ENCODE data around the gene MZT2B. TPM values are rescaled to one million over a fixed set of nuclear protein-coding genes. Genes with fewer than 3 reads are reported as not detected.
"Not testable (repeated sequence)": the region's sequence is repeated elsewhere in the genome, so short reads cannot be mapped to it uniquely, and the experiment has no call there.

Gene MZT2B
- total and polyA plus RNA-seq, 2 experiments from 2014 or later, result 70.9 to 233 TPM

GRCh38 chr2:130143266-130144039, 38.6 kb upstream of the MZT2B start:
- H3K36me3 Mint-ChIP-seq (ENCODE audit: low read depth); H3K27ac ChIP-seq (ENCODE audit: low read depth); H3K4me1 ChIP-seq (ENCODE audit: insufficient read depth); H3K27ac Mint-ChIP-seq; H2AFZ ChIP-seq; H3K36me3 ChIP-seq (ENCODE audit: insufficient read depth); H3F3A ChIP-seq (replicated peaks; ENCODE audit: low read depth); H3K9me3 Mint-ChIP-seq; H3K27me3 ChIP-seq (ENCODE audit: insufficient read depth); H3K79me2 ChIP-seq (replicated peaks; ENCODE audit: insufficient read depth); H3K9me2 ChIP-seq (ENCODE audit: insufficient read depth); H3K4me1 Mint-ChIP-seq; H4K20me1 ChIP-seq (replicated peaks; ENCODE audit: insufficient read depth): not testable (repeated sequence)
- H3K27me3 Mint-ChIP-seq (ENCODE audit: insufficient read depth, low read depth, poor library complexity), result peaks cover 13% of the 10 kb centered on the region
- Histone ChIP-seq H3K4me2 (peak overlapping the region; percentile 77), H3K4me3 (peak overlapping the region; percentile 64)
- ATAC-seq (peak; percentile 28), DNase-seq (ENCODE audit: low spot score) (peak; percentile 50)
- peak overlapping the region; percentile 75 for H3K4me3 Mint-ChIP-seq

- H2AFZ ChIP-seq, result peak within 1 kb of the TSS; percentile 85
- peak; percentile 71 for DNase-seq (ENCODE audit: low spot score)
These were observed 37.1 kb upstream of the MZT2B start, which contains the start of gene CCDC74B for GRCh38 chr2:130145006-130145414. Gene CCDC74B (minus strand): TSS chr2:130145112. CDS start chr2:130144996, 116 bp downstream.

GRCh38 chr2:130148515-130148914, 33.5 kb upstream of the MZT2B start:
- H3K4me1 Mint-ChIP-seq; H3K27ac ChIP-seq (ENCODE audit: low read depth); ATAC-seq; H3K4me1 ChIP-seq (ENCODE audit: insufficient read depth); H3K9me2 ChIP-seq (ENCODE audit: insufficient read depth); H3K4me3 Mint-ChIP-seq; H3K4me2 ChIP-seq; H3F3A ChIP-seq (replicated peaks; ENCODE audit: low read depth); H3K79me2 ChIP-seq (replicated peaks; ENCODE audit: insufficient read depth); H3K36me3 Mint-ChIP-seq (ENCODE audit: low read depth); DNase-seq (ENCODE audit: low spot score); H2AFZ ChIP-seq; H3K27me3 ChIP-seq (ENCODE audit: insufficient read depth); H4K20me1 ChIP-seq (replicated peaks; ENCODE audit: insufficient read depth); H3K9me3 Mint-ChIP-seq; H3K27me3 Mint-ChIP-seq (ENCODE audit: insufficient read depth, low read depth, poor library complexity); H3K4me3 ChIP-seq; H3K27ac Mint-ChIP-seq; H3K36me3 ChIP-seq (ENCODE audit: insufficient read depth): not testable (repeated sequence)

More at GRCh38 chr2:130145006-130145414, 37.1 kb upstream of the MZT2B start, which contains the start of gene CCDC74B:
- H3K4me1 ChIP-seq (ENCODE audit: insufficient read depth); H3K9me2 ChIP-seq (ENCODE audit: insufficient read depth); H3K9me3 Mint-ChIP-seq; H3K79me2 ChIP-seq (replicated peaks; ENCODE audit: insufficient read depth); H3K27ac ChIP-seq (ENCODE audit: low read depth); H3K27ac Mint-ChIP-seq; H3K27me3 ChIP-seq (ENCODE audit: insufficient read depth); H3K4me1 Mint-ChIP-seq; H3K36me3 ChIP-seq (ENCODE audit: insufficient read depth); H4K20me1 ChIP-seq (replicated peaks; ENCODE audit: insufficient read depth); H3F3A ChIP-seq (replicated peaks; ENCODE audit: low read depth); H3K36me3 Mint-ChIP-seq (ENCODE audit: low read depth): not testable (repeated sequence)
- H3K4me2 ChIP-seq, result peak within 1 kb of the TSS; percentile 77
- peak within 1 kb of the TSS; percentile 80 for H3K4me3 Mint-ChIP-seq
- peak; percentile 82 for ATAC-seq
- peaks cover 13% of the 10 kb centered on the region for H3K27me3 Mint-ChIP-seq (ENCODE audit: insufficient read depth, low read depth, poor library complexity)
- H3K4me3 ChIP-seq, result peak within 1 kb of the TSS; percentile 64

GRCh38 chr2:130150181-130151144, 31.6 kb upstream of the MZT2B start:
- H3F3A ChIP-seq (replicated peaks; ENCODE audit: low read depth), result no peaks in the 10 kb centered on the region
- Mint-ChIP-seq H3K9me3 (no peaks in the 10 kb centered on the region), H3K27ac (no peak overlapping the region; the same call in 1 of the 2 replicates), H3K27me3 (ENCODE audit: insufficient read depth, low read depth, poor library complexity) (peaks cover 4% of the 10 kb centered on the region), H3K4me3 (no peak overlapping the region), H3K4me1 (no peaks in the 10 kb centered on the region; the same call in 1 of the 3 replicates), H3K36me3 (ENCODE audit: low read depth) (peaks cover 16% of the 10 kb centered on the region)
- H4K20me1 ChIP-seq (replicated peaks; ENCODE audit: insufficient read depth), result no peaks in the 10 kb centered on the region
- ATAC-seq, result peak; percentile 45
- peak; percentile 20 for DNase-seq (ENCODE audit: low spot score)
- H3K27me3 ChIP-seq (ENCODE audit: insufficient read depth), result no peaks in the 10 kb centered on the region
- no peaks in the 10 kb centered on the region for H3K9me2 ChIP-seq (ENCODE audit: insufficient read depth)
- no peaks in the 10 kb centered on the region for H3K79me2 ChIP-seq (replicated peaks; ENCODE audit: insufficient read depth)
- no peak overlapping the region for H3K27ac ChIP-seq (ENCODE audit: low read depth)
- H3K4me1 ChIP-seq (ENCODE audit: insufficient read depth), result no peaks in the 10 kb centered on the region
- H3K4me2 ChIP-seq, result no peak overlapping the region
- no peak overlapping the region for H3K4me3 ChIP-seq
- no peak overlapping the region for H2AFZ ChIP-seq
- H3K36me3 ChIP-seq (ENCODE audit: insufficient read depth), result no peaks in the 10 kb centered on the region
- no peak for TF ChIP-seq EZH2 (IDR thresholded peaks at IDR 0.05; ENCODE audit: low read depth, unreplicated experiment)
- TF ChIP-seq ZNF462 (CRISPR knock-in tag; IDR thresholded peaks at IDR 0.05), result no peak

All from GM23338 (cell line).